Lower lobe of right lung (tissue), 2 donors: ENCODE results near the gene MYL6. TPM values are rescaled to one million over a fixed set of nuclear protein-coding genes. Genes with fewer than 3 reads are reported as not detected.
A peak's percentile ranks its signal among the peaks of the same experiment; 100 is the strongest.

ENCODE experiments used
- ATAC-seq, 2 donors: fragments of 200-7000 bp; cut with Tn5 transposase; one replicate each; pipeline ENCODE4 v1.9.1; 2020 to 2022; ENCODE audit warnings: mild to moderate bottlenecking in 2 of 2, moderate library complexity in 2 of 2
- DNase-seq: peaks from one replicate; pipeline ENCODE4 v3.0.0-alpha.2; 2020
- H3K27ac ChIP-seq: fragments of 200-600 bp; one replicate; pipeline ENCODE4 v1.8.0; 2022
- H3K27me3 ChIP-seq: fragments of 200-600 bp; one replicate; pipeline ENCODE4 v1.8.0; 2022; ENCODE audit warnings: low read depth
- H3K36me3 ChIP-seq: fragments of 200-600 bp; one replicate; pipeline ENCODE4 v1.8.0; 2022; ENCODE audit warnings: mild to moderate bottlenecking
- H3K4me1 ChIP-seq: fragments of 200-600 bp; one replicate; pipeline ENCODE4 v1.8.0; 2022
- H3K4me3 ChIP-seq: fragments of 200-600 bp; one replicate; pipeline ENCODE4 v1.8.0; 2022; ENCODE audit warnings: mild to moderate bottlenecking
- H3K9me3 ChIP-seq: fragments of 200-600 bp; one replicate; pipeline ENCODE4 v1.8.0; 2022
- intact Hi-C: fragments of 100-400 bp; cut with DNase I; formaldehyde crosslinking; loops from one replicate; pipeline ENCODE4 v1.11.0; 2022
- total RNA-seq: library from RNA; stranded (reverse); fragmentation: NEBNext Ultra II Directional; extraction: Animal tissue kit (Norgen Biotek cat#: 25700); gene quantifications from one replicate; pipeline ENCODE4 v1.2.1, GENCODE V29; 2021
- TF ChIP-seq, protein P1 (sequence below): fragments of 200-600 bp; IDR thresholded peaks from one replicate; pipeline ENCODE4 v1.8.0; 2022; ENCODE audit warnings: antibody characterized with exemption, mild to moderate bottlenecking
- donor health status: DM: no; HTN: yes; CAD: no; lungs with severe emphysema.

MYL6 gene
- total RNA-seq, 1 donor from 2014 or later: 1,292 TPM

DNA sequence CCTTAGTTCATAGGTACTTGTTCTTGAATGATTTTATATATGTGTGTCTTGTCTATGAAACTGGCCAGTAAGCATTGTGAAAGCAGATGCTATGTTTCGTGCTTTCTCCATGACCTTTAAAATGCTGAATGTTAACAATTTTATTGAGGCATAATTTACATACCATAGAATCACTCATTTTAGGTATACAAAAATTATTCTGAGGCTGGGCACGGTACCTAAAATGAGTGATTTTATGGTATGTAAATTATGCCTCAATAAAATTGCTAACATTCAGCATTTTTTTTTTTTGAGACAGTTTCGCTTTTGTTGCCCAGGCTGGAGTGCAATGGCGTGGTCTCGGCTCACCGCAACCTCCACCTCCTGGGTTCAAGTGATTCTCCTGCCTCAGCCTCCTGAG is 23.3 kb upstream of the MYL6 start:
- no peaks in the 10 kb centered on the region for H3K9me3 ChIP-seq
- intact Hi-C loops: no loop called here
- DNase-seq (no peak), ATAC-seq (no peak)
- H3K36me3 ChIP-seq: peaks cover 98% of the 10 kb centered on the region
- H3K27me3 ChIP-seq: no peaks in the 10 kb centered on the region
- peaks cover 10% of the 10 kb centered on the region for H3K4me1 ChIP-seq
- no peak overlapping the region for H3K4me3 ChIP-seq
- TF ChIP-seq, protein P1, sequence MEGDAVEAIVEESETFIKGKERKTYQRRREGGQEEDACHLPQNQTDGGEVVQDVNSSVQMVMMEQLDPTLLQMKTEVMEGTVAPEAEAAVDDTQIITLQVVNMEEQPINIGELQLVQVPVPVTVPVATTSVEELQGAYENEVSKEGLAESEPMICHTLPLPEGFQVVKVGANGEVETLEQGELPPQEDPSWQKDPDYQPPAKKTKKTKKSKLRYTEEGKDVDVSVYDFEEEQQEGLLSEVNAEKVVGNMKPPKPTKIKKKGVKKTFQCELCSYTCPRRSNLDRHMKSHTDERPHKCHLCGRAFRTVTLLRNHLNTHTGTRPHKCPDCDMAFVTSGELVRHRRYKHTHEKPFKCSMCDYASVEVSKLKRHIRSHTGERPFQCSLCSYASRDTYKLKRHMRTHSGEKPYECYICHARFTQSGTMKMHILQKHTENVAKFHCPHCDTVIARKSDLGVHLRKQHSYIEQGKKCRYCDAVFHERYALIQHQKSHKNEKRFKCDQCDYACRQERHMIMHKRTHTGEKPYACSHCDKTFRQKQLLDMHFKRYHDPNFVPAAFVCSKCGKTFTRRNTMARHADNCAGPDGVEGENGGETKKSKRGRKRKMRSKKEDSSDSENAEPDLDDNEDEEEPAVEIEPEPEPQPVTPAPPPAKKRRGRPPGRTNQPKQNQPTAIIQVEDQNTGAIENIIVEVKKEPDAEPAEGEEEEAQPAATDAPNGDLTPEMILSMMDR: no peak
- H3K27ac ChIP-seq: no peak overlapping the region

DNA sequence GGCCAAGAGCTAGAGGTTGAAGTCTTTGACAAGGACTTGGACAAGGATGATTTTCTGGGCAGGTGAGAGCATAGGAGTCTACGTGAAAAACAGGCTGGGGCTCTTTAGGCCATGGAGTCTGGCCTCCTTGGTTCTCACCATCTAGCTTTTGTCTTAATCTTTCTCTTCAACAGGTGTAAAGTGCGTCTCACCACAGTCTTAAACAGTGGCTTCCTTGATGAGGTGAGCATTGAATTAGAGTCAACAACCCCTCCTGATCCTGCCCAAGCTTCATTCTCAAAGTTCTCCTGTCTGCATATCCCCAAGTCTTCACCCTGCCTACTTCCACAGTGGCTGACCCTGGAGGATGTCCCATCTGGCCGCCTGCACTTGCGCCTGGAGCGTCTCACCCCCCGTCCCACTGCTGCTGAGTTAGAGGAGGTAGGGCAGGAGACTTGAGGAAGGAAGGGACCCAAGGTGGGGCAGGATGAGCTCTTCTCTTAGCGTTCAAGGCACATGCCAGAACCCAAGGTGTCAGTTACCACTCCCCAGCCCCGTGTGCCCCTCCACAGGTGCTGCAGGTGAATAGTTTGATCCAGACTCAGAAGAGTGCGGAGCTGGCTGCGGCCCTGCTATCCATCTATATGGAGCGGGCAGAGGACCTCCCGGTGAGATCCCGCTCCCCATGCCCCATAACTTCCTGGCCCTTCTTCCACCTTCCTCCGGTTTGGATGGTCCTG is 20.1 kb upstream of the MYL6 start:
- Histone ChIP-seq H3K36me3 (peaks cover 99% of the 10 kb centered on the region), H3K9me3 (no peaks in the 10 kb centered on the region), H3K4me1 (peaks cover 2% of the 10 kb centered on the region), H3K27me3 (no peaks in the 10 kb centered on the region), H3K4me3 (no peak overlapping the region), H3K27ac (no peak overlapping the region)
- no peak for DNase-seq
- intact Hi-C loops: no loop called here
- TF ChIP-seq, protein P1: no peak
- no peak for ATAC-seq

DNA sequence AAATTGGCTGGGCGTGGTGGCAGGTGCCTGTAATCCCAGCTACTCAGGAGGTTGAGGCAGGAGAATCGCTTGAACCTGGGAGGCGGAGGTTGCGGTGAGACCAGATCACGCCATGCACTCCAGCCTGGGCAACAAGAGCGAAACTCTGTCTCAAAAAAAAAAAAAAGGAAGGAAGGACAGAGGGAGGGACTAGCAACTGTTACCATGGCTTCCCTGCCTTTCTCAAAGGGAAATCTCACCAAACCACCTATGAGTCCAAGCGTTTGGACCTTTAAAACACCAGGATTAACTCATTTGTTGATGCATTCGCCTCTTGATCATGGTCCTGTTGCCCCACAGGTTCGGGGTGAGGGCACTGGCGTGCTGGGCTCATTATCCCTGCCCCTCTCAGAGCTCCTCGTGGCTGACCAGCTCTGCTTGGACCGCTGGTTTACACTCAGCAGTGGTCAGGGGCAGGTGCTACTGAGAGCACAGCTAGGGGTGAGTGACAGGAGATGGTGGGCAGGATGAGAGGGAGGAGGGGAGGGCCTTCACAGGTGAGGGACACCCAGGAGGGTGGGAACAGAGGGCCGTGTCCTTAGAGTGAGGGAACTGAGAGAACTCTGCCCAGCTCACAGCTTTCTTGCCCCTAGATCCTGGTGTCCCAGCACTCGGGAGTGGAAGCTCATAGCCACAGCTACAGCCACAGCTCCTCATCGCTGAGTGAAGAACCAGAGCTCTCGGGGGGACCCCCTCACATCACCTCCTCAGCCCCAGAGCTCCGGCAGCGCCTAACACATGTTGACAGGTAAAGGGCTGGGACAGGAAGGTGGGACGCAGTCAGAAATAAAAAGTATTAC is 16.0 kb upstream of the MYL6 start:
- intact Hi-C loops: no loop called here
- ATAC-seq: peak in 1 of 2 donors; percentile 21
- DNase-seq: peak; percentile 38
- Histone ChIP-seq H3K4me1 (peaks cover 32% of the 10 kb centered on the region), H3K4me3 (no peak overlapping the region), H3K36me3 (peaks cover 82% of the 10 kb centered on the region), H3K27me3 (no peaks in the 10 kb centered on the region), H3K27ac (no peak overlapping the region), H3K9me3 (no peaks in the 10 kb centered on the region)
- TF ChIP-seq, protein P1: no peak

DNA sequence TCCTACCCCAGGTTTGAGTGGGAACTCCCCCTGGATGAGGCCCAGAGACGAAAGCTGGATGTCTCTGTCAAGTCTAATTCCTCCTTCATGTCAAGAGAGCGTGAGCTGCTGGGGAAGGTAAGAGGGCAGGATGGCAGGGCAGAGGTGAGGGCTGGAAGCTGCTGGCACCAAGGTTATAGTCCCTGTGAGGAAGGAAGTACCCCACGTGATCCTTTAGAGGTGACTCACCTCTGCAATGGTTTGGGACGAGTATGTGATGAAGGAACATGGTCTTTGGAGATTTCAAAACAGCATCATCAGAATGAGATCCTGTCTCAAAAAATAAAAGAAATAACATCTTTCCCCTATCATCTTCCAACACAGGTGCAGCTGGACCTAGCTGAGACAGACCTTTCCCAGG is 14.9 kb upstream of the MYL6 start:
- Histone ChIP-seq H3K9me3 (no peaks in the 10 kb centered on the region), H3K27me3 (no peaks in the 10 kb centered on the region), H3K36me3 (peaks cover 71% of the 10 kb centered on the region), H3K27ac (peak overlapping the region; percentile 73), H3K4me1 (peaks cover 37% of the 10 kb centered on the region), H3K4me3 (no peak overlapping the region)
- intact Hi-C loops: no loop called here
- DNase-seq (no peak), ATAC-seq (no peak)
- TF ChIP-seq, protein P1: no peak

DNA sequence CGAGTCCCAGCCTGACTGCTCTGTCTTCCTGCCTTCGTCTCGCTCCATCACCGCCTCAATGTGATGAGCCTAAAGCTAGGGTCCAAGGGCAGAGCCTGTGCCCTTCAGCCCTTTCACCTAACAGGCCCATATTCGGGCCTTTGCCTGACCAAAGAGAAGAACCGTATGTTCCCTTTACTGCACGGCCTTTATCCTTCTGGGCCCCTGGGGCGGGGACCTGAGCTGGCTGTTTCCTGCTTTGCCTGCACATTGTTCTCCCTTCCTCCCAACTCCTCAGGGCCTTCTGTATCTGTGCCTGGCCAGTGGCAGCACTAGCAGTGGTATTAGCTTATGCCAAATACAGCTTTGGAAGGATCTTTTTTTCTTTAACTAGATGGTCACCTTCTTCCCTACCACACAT is 14.3 kb upstream of the MYL6 start:
- Histone ChIP-seq H3K27ac (peak overlapping the region; percentile 73), H3K27me3 (no peaks in the 10 kb centered on the region), H3K36me3 (peaks cover 65% of the 10 kb centered on the region), H3K9me3 (no peaks in the 10 kb centered on the region), H3K4me1 (peaks cover 37% of the 10 kb centered on the region), H3K4me3 (no peak overlapping the region)
- intact Hi-C loops: no loop called here
- TF ChIP-seq, protein P1: no peak
- peak; percentile 41 for DNase-seq
- ATAC-seq: peak; percentile 42 to 55
